Uterus (tissue), 2 donors: ENCODE data around the gene NEBL.

Experiments used
- CTCF ChIP-seq, 4 experiments: fragments of 200-600 bp in 2 of 4; fragments of 450-650 bp in 2 of 4; sonication (generic) in 2 of 4; IDR thresholded peaks; one replicate each; pipeline ENCODE4 v1.5.1; 2016 to 2019; ENCODE audit warnings: antibody characterized with exemption in 4 of 4, mild to moderate bottlenecking in 2 of 4, moderate library complexity in 1 of 4
- POLR2A ChIP-seq, 2 donors: fragments of 450-650 bp; IDR thresholded peaks; one replicate each; pipeline ENCODE4 v1.6.1; 2016; ENCODE audit warnings: antibody characterized with exemption in 2 of 2, mild to moderate bottlenecking in 1 of 2, moderate library complexity in 1 of 2

GRCh38 chr10:20771051-20771450 lies 126.1 kb downstream of the NEBL start:
- no peak for TF ChIP-seq CTCF (IDR thresholded peaks at IDR 0.05)
- no peak for TF ChIP-seq POLR2A (IDR thresholded peaks at IDR 0.05)
